Measurements from ENCODE around the gene ANXA6.

DNA sequence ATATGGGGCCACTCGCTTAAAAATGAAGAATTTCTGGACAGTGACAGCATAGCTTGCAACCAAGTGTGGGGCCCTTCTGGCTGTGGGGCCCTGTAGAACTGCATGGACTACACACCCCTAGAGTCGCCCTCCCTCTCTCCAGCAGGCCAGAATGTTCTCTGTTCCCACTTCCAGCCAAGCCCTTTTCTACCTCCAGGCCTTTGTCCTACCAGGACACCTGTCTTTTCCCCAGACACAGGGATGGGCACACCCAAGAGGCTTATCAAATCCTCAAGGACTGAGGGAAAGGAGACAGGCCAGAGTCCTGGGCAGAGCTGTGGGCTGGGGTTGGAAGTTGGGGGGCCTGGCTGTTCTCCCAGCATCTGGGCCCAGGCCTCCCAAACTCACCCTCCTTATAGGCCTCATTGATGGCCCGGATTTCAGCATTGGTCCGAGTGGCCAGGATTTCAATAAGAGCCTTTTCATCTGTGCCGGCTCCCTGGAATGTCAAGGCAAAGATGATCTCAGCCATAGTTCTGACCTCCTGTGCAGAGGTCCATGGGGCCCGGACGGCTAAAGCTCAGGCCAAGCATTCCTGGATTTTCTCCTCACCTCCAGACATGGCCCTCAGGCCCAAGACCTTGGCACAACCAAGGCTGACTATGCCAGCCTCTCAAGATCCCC, 38.5 kb downstream of the ANXA6 start:
- TF ChIP-seq, protein P1, sequence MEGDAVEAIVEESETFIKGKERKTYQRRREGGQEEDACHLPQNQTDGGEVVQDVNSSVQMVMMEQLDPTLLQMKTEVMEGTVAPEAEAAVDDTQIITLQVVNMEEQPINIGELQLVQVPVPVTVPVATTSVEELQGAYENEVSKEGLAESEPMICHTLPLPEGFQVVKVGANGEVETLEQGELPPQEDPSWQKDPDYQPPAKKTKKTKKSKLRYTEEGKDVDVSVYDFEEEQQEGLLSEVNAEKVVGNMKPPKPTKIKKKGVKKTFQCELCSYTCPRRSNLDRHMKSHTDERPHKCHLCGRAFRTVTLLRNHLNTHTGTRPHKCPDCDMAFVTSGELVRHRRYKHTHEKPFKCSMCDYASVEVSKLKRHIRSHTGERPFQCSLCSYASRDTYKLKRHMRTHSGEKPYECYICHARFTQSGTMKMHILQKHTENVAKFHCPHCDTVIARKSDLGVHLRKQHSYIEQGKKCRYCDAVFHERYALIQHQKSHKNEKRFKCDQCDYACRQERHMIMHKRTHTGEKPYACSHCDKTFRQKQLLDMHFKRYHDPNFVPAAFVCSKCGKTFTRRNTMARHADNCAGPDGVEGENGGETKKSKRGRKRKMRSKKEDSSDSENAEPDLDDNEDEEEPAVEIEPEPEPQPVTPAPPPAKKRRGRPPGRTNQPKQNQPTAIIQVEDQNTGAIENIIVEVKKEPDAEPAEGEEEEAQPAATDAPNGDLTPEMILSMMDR (IDR thresholded peaks at IDR 0.05), result no peak
- TF ChIP-seq POLR2A (IDR thresholded peaks at IDR 0.05) (no peak), EP300 (IDR thresholded peaks at IDR 0.05) (no peak)
